Measurements from ENCODE around the gene PARD3B.

DNA sequence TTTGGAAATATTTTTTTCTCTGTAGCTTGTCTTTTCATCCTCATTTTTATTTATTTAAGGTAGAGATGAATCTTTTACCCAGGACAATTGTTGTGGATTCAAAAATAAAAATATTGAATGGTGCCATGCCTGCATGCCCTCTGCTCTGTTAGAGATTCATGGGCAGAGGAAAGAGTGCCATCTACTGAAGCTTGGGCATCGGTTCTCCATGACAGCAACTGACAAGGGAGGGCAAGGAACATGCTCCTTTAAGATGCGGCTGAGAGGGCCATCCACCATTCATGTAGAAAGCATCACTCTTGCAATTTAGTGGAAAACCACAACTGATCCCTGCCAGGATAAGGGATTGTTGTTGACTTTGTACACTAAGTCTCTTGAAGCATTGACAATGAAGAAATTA lies 79.9 kb downstream of the PARD3B start:
- TF ChIP-seq SUZ12 (IDR thresholded peaks at IDR 0.05; ENCODE audit: extremely low read depth, insufficient read depth, insufficient read length) (no peak), YY1 (IDR thresholded peaks at IDR 0.05; ENCODE audit: insufficient read depth, insufficient read length) (no peak), ZNF274 (IDR thresholded peaks at IDR 0.05; ENCODE audit: low read depth, low read length) (no peak)

Measured in NT2/D1 (cell line).